GM12874 (cell line): ENCODE data around the gene DEXI.

Experiments
- TF ChIP-seq, protein P1 (sequence below): IDR thresholded peaks from 2 replicates; pipeline ENCODE4 v1.5.1; 2011; ENCODE audit warnings: low read depth, mild to moderate bottlenecking, control low read depth, low read length, moderate library complexity; ENCODE audit not compliant: insufficient read depth

Gene DEXI

DNA sequence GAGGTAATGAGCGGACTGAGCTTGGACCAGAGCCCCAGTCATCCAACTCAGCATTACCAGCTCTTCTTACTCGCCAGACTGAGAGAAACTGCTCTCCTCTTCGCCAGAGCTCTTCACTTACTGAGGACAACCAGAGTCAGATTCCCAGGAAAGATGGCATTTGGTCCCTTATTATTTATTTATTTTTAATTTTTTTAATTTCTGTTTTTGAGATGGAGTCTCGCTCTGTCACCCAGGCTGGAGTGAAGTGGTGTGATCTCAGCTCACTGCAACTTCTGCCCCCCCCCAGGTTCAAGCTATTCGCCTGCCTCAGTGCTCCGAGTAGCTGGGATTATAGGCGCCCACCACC is 23.3 kb downstream of the DEXI start:
- TF ChIP-seq, protein P1, sequence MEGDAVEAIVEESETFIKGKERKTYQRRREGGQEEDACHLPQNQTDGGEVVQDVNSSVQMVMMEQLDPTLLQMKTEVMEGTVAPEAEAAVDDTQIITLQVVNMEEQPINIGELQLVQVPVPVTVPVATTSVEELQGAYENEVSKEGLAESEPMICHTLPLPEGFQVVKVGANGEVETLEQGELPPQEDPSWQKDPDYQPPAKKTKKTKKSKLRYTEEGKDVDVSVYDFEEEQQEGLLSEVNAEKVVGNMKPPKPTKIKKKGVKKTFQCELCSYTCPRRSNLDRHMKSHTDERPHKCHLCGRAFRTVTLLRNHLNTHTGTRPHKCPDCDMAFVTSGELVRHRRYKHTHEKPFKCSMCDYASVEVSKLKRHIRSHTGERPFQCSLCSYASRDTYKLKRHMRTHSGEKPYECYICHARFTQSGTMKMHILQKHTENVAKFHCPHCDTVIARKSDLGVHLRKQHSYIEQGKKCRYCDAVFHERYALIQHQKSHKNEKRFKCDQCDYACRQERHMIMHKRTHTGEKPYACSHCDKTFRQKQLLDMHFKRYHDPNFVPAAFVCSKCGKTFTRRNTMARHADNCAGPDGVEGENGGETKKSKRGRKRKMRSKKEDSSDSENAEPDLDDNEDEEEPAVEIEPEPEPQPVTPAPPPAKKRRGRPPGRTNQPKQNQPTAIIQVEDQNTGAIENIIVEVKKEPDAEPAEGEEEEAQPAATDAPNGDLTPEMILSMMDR, result no peak

DNA sequence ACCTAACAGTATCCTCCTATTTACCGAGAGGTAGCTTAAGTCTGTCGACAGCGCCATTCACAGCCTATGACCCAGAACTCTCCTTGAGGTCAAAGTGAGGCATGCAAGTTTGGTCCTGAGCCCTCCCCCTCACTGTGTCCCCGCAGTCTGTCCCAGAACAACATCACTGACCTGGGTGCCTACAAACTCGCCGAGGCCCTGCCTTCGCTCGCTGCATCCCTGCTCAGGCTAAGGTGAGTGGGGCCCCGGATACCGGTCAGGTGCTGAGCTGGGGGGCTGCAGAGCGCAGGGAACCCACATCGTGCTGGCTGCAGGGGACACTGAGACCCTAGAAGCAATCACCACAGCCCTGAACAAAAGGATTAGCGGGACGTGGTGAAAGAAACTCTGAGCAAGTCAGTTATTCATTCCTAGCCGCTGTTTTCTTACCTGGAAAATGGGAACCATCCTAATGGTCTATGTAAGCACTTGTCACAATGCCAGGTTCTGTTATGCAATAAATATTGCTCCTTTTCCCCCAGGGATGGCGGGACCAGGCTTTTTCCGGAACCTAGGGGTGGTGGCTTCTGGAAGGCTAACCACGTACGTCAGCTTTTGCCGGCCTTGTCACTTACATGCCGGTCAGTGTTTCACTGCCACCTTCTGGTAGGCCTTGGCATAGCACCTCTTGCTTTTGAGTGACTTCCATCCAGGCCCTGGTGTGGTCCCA is 23.8 kb downstream of the DEXI start:
- TF ChIP-seq, protein P1, result peak; percentile 98

- TF ChIP-seq, protein P1, result no peak
These were observed 25.7 kb downstream of the DEXI start for GRCh38 chr16:10916534-10916933.

DNA sequence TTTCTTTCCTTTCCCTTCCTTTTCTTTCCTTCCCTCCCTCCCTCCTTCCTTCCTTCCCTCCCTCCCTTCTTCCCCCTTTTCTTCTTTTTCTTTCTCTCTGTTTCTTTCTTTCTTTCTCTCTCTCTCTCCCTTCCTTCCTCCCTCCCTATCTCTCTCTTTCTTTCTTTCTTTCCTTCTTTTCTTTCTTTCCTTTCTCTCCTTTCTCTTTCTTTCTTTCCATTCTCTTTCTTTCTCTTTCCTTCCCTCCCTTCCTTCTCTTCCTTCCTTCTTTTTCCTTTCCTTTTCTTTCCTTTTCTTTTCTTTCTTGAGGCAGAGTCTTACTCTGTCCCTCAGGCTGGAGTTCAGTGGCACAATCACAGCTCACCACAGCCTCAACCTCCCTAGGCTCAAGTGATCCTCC is 31.0 kb downstream of the DEXI start:
- TF ChIP-seq, protein P1, result no peak

DNA sequence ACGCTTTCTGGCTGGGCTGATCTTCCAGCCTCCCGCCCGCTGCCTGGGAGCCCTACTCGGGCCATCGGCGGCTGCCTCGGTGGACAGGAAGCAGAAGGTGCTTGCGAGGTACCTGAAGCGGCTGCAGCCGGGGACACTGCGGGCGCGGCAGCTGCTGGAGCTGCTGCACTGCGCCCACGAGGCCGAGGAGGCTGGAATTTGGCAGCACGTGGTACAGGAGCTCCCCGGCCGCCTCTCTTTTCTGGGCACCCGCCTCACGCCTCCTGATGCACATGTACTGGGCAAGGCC is 34.6 kb downstream of the DEXI start:
- TF ChIP-seq, protein P1, result no peak

DNA sequence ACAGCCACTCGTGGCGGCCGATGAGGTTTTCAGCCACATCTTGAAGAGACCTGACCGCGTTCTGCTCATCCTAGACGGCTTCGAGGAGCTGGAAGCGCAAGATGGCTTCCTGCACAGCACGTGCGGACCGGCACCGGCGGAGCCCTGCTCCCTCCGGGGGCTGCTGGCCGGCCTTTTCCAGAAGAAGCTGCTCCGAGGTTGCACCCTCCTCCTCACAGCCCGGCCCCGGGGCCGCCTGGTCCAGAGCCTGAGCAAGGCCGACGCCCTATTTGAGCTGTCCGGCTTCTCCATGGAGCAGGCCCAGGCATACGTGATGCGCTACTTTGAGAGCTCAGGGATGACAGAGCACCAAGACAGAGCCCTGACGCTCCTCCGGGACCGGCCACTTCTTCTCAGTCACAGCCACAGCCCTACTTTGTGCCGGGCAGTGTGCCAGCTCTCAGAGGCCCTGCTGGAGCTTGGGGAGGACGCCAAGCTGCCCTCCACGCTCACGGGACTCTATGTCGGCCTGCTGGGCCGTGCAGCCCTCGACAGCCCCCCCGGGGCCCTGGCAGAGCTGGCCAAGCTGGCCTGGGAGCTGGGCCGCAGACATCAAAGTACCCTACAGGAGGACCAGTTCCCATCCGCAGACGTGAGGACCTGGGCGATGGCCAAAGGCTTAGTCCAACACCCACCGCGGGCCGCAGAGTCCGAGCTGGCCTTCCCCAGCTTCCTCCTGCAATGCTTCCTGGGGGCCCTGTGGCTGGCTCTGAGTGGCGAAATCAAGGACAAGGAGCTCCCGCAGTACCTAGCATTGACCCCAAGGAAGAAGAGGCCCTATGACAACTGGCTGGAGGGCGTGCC is 35.1 kb downstream of the DEXI start:
- TF ChIP-seq, protein P1, result no peak

- TF ChIP-seq, protein P1, result no peak
These were observed 35.8 kb downstream of the DEXI start for GRCh38 chr16:10906482-10906881.
